RPMI8226 (cell line): ENCODE results near the gene LRBA.
"Not testable (repeated sequence)": the region's sequence is repeated elsewhere in the genome, so short reads cannot be mapped to it uniquely, and the experiment has no call there.

Source experiments
- DNase-seq: peaks from one replicate; pipeline ENCODE4 v3.0.0-alpha.2; 2015

The LRBA gene

GRCh38 chr4:150386415-150386814 is 628.7 kb downstream of the LRBA start:
- not testable (repeated sequence) for DNase-seq

GRCh38 chr4:150385606-150386005 is 629.5 kb downstream of the LRBA start:
- DNase-seq, result no peak

GRCh38 chr4:150384249-150384648 is 630.8 kb downstream of the LRBA start:
- DNase-seq, result no peak

GRCh38 chr4:150382028-150382427 is 633.1 kb downstream of the LRBA start:
- DNase-seq, result no peak

- DNase-seq, result no peak
Observed at GRCh38 chr4:150381609-150382008, 633.5 kb downstream of the LRBA start.

- DNase-seq, result no peak
Observed at GRCh38 chr4:150381036-150381435, 634.0 kb downstream of the LRBA start.

GRCh38 chr4:150379454-150379853 is 635.6 kb downstream of the LRBA start:
- no peak for DNase-seq

GRCh38 chr4:150375025-150375424 is 640.1 kb downstream of the LRBA start:
- no peak for DNase-seq

- DNase-seq, result no peak
Observed at GRCh38 chr4:150371869-150372268, 643.2 kb downstream of the LRBA start.

GRCh38 chr4:150369434-150370380 is 645.4 kb downstream of the LRBA start:
- no peak for DNase-seq

GRCh38 chr4:150368667-150369066 is 646.4 kb downstream of the LRBA start:
- DNase-seq, result no peak

GRCh38 chr4:150367326-150367725 is 647.8 kb downstream of the LRBA start:
- DNase-seq, result no peak

GRCh38 chr4:150366487-150366999 is 648.5 kb downstream of the LRBA start:
- no peak for DNase-seq

GRCh38 chr4:150363721-150364688 is 651.1 kb downstream of the LRBA start:
- DNase-seq, result no peak

- no peak for DNase-seq
Observed at GRCh38 chr4:150358691-150359090, 656.4 kb downstream of the LRBA start.

GRCh38 chr4:150357829-150358228 is 657.3 kb downstream of the LRBA start:
- DNase-seq, result no peak

GRCh38 chr4:150355858-150356455 is 659.1 kb downstream of the LRBA start:
- no peak for DNase-seq

- no peak for DNase-seq
Observed at GRCh38 chr4:150355418-150355817, 659.7 kb downstream of the LRBA start.

- no peak for DNase-seq
Observed at GRCh38 chr4:150354214-150354796, 660.8 kb downstream of the LRBA start.

- DNase-seq, result no peak
Observed at GRCh38 chr4:150348079-150348478, 667.0 kb downstream of the LRBA start.

GRCh38 chr4:150345207-150345744 is 669.8 kb downstream of the LRBA start:
- DNase-seq, result no peak

GRCh38 chr4:150343796-150344195 is 671.3 kb downstream of the LRBA start:
- no peak for DNase-seq
